ENCODE data around the gene AQP5.

GRCh38 chr12:49984476-49985359 lies 23.0 kb downstream of the AQP5 start:
- TF ChIP-seq ZFX (IDR thresholded peaks at IDR 0.05) (no peak), CTCF (conservative IDR thresholded peaks at IDR 0.05) (no peak)

Measured in C4-2B (cell line).